SK-N-SH (cell line): Measurements from ENCODE around the gene DOCK8.

Experiments
- FOXM1 ChIP-seq: IDR thresholded peaks from 2 replicates; pipeline ENCODE4 v1.4.0; 2012; ENCODE audit warnings: low read depth, mild to moderate bottlenecking
- SIN3A ChIP-seq: IDR thresholded peaks from 2 replicates; pipeline ENCODE4 v1.6.1; 2012; ENCODE audit warnings: low read depth, mild to moderate bottlenecking, low read length, moderate library complexity, borderline replicate concordance

- TF ChIP-seq SIN3A, result no peak
- no peak for TF ChIP-seq FOXM1
Measured at GRCh38 chr9:365436-365835, 150.8 kb downstream of the DOCK8 start.
